SK-N-SH (cell line): ENCODE measurements around the gene WIPF3.
A peak's percentile ranks its signal among the peaks of the same experiment; 100 is the strongest.

Experiments
- CHD2 ChIP-seq: fragments of 150-350 bp; IDR thresholded peaks from 2 replicates; pipeline ENCODE4 v1.6.1; 2018; ENCODE audit warnings: low read length; ENCODE audit not compliant: partially characterized antibody
- CTCF ChIP-seq: fragments of 200-600 bp; sonication (generic); IDR thresholded peaks from 2 replicates; pipeline ENCODE4 v1.6.1; 2017; ENCODE audit warnings: antibody characterized with exemption, mild to moderate bottlenecking, moderate library complexity
- JUND ChIP-seq: IDR thresholded peaks from 2 replicates; pipeline ENCODE4 v1.4.0; 2012
- POLR2AphosphoS5 ChIP-seq: IDR thresholded peaks from 2 replicates; pipeline ENCODE4 v1.6.1; 2012; ENCODE audit warnings: low read depth, low read length
- RCOR1 ChIP-seq: fragments of 150-350 bp; IDR thresholded peaks from 2 replicates; pipeline ENCODE4 v1.6.1; 2017; ENCODE audit warnings: antibody characterized with exemption, low read length
- REST ChIP-seq: IDR thresholded peaks from 2 replicates; pipeline ENCODE4 v1.6.1; 2012; ENCODE audit warnings: mild to moderate bottlenecking, low read depth, low read length, moderate library complexity
- RFX5 ChIP-seq: IDR thresholded peaks from 2 replicates; pipeline ENCODE4 v1.6.1; 2012; ENCODE audit warnings: mild to moderate bottlenecking, improper control_type of control experiment, low read length
- SIN3A ChIP-seq: IDR thresholded peaks from 2 replicates; pipeline ENCODE4 v1.6.1; 2012; ENCODE audit warnings: low read depth, mild to moderate bottlenecking, low read length, moderate library complexity, borderline replicate concordance

- TF ChIP-seq SIN3A, result no peak
- no peak for TF ChIP-seq CTCF
- peak; percentile 81 for TF ChIP-seq RCOR1
- peak; percentile 24 for TF ChIP-seq CHD2
- TF ChIP-seq REST, result no peak
- no peak for TF ChIP-seq JUND
- no peak for TF ChIP-seq POLR2AphosphoS5
- TF ChIP-seq RFX5, result no peak
These were observed 87.9 kb downstream of the WIPF3 start for GRCh38 chr7:29894256-29894655.
